HepG2 (cell line): ENCODE data around the gene NKD2. TPM values are rescaled to one million over a fixed set of nuclear protein-coding genes. Genes with fewer than 3 reads are reported as not detected.

ENCODE experiments used
- ATAC-seq: fragments of 200-7000 bp; cut with Tn5 transposase; 3 replicates; pipeline ENCODE4 v1.9.1; 2020; ENCODE audit warnings: mild to moderate bottlenecking, moderate library complexity
- BruUV-seq: library from RNA; stranded (reverse); fragments of 400-500 nt; replicated peaks from 2 replicates; lab custom pipeline; 2021; lab: Mats Ljungman, UMichigan
- CTCF ChIA-PET: fragments of 300-600 bp; formaldehyde crosslinking; extraction: SDS; loops from one replicate; lab custom pipeline; 2021; ENCODE audit warnings: low total read pairs, inconsistent platforms, low intra/inter-chr PET ratio; lab: Yijun Ruan, JAX
- POLR2A ChIA-PET: fragments of 350-600 bp; sonication (Branson Sonifier 250); formaldehyde crosslinking; loops from one replicate; lab custom pipeline; 2020; ENCODE audit warnings: antibody characterized with exemption, inconsistent platforms; lab: Yijun Ruan, JAX
- DNase-seq: peaks from one replicate; pipeline ENCODE4 v3.0.0-alpha.2; 2015; ENCODE audit warnings: low spot score
- FAIRE-seq: peaks from 3 replicates; lab custom pipeline; 2011; peaks lifted over from hg19 to GRCh38; lab: Jason Lieb, UNC
- H2AFZ ChIP-seq: one replicate; pipeline ENCODE4 v1.6.1; 2011; ENCODE audit warnings: low read length, inconsistent platforms
- H3K27ac ChIP-seq: fragments of 300-600 bp; 3 replicates; pipeline ENCODE4 v1.8.0; 2011; ENCODE audit warnings: mixed run types, mild to moderate bottlenecking, mixed read lengths, low read length, inconsistent platforms; ENCODE audit not compliant: insufficient read depth; ENCODE audit errors: extremely low read length
- H3K27me3 ChIP-seq, 2 experiments: fragments of 200-600 bp in 1 of 2; 2 replicates in 1 of 2; 3 replicates in 1 of 2; pipeline versions ENCODE4 v1.6.0 to v1.8.0; 2011; ENCODE audit warnings: low read length in 2 of 2, mild to moderate bottlenecking in 2 of 2, moderate library complexity in 2 of 2, inconsistent platforms in 1 of 2; ENCODE audit not compliant: insufficient read depth in 2 of 2, control insufficient read depth in 1 of 2
- H3K36me3 ChIP-seq, 2 experiments: fragments of 200-600 bp in 1 of 2; replicated peaks in 1 of 2; 2 replicates in 1 of 2; 3 replicates in 1 of 2; pipeline versions ENCODE4 v1.5.1 to v1.8.0; 2011; ENCODE audit warnings: low read length in 2 of 2, inconsistent platforms in 1 of 2; ENCODE audit not compliant: insufficient read depth in 2 of 2, control insufficient read depth in 1 of 2
- H3K4me1 ChIP-seq: 2 replicates; pipeline ENCODE4 v1.5.1; 2012; ENCODE audit warnings: low read length, inconsistent platforms; ENCODE audit not compliant: insufficient read depth
- H3K4me2 ChIP-seq: 2 replicates; pipeline ENCODE4 v1.6.0; 2011; ENCODE audit warnings: low read depth, low read length, inconsistent platforms
- H3K4me3 ChIP-seq, 3 experiments: fragments of 200-600 bp in 1 of 3; sonication (generic), shearing (Covaris generic) in 1 of 3; replicated peaks in 1 of 3; 2 replicates each; pipeline ENCODE4 v1.5.1; 2011 to 2016; ENCODE audit warnings: low read length in 3 of 3, inconsistent platforms in 2 of 3, low read depth in 2 of 3, mild to moderate bottlenecking in 2 of 3, control low read depth in 1 of 3, mixed read lengths in 1 of 3; ENCODE audit not compliant: insufficient read depth in 1 of 3
- H3K79me2 ChIP-seq: one replicate; pipeline ENCODE4 v1.6.1; 2011; ENCODE audit warnings: low read length, inconsistent platforms; ENCODE audit not compliant: insufficient read depth
- H3K9ac ChIP-seq: 2 replicates; pipeline ENCODE4 v1.6.0; 2011; ENCODE audit warnings: mild to moderate bottlenecking, low read depth, low read length, inconsistent platforms; ENCODE audit not compliant: insufficient read depth
- H3K9me3 ChIP-seq: 2 replicates; pipeline ENCODE4 v1.5.1; 2012; ENCODE audit warnings: mild to moderate bottlenecking, low read length
- H4K20me1 ChIP-seq: 2 replicates; pipeline ENCODE4 v1.6.0; 2011; ENCODE audit warnings: inconsistent platforms, mild to moderate bottlenecking, low read length, moderate library complexity; ENCODE audit not compliant: insufficient read depth
- ARNT2 ChIP-seq: sonication (generic); formaldehyde crosslinking; IDR thresholded peaks from 2 replicates; pipeline ENCODE4 v1.8.0; 2022; ENCODE audit warnings: mild to moderate bottlenecking, low read depth, missing genetic modification reagents, moderate library complexity
- CEBPB ChIP-seq: IDR thresholded peaks from 2 replicates; pipeline ENCODE4 v1.6.1; 2011; ENCODE audit warnings: low read depth, low read length, improper control_type of control experiment, borderline replicate concordance
- ISX ChIP-seq: sonication (generic); formaldehyde crosslinking; conservative IDR thresholded peaks from 2 replicates; pipeline ENCODE4 v1.5.0; 2020; ENCODE audit warnings: missing genetic modification reagents
- KLF9 ChIP-seq: IDR thresholded peaks from 2 replicates; pipeline ENCODE4 v1.6.1; 2016; ENCODE audit warnings: low read depth
- RXRB ChIP-seq: IDR thresholded peaks from 2 replicates; pipeline ENCODE4 v1.6.1; 2016; ENCODE audit warnings: borderline replicate concordance, missing genetic modification reagents, missing compliant biosample characterization
- ZBTB7B ChIP-seq: sonication (generic); formaldehyde crosslinking; IDR thresholded peaks from 2 replicates; pipeline ENCODE4 v1.4.0; 2020; ENCODE audit warnings: missing genetic modification reagents
- ZMYM4 ChIP-seq: sonication (generic); formaldehyde crosslinking; IDR thresholded peaks from 2 replicates; pipeline ENCODE4 v1.8.1; 2023; ENCODE audit warnings: mild to moderate bottlenecking, missing genetic modification reagents
- ZNF354B ChIP-seq: sonication (generic); formaldehyde crosslinking; IDR thresholded peaks from 2 replicates; pipeline ENCODE4 v1.8.0; 2022; ENCODE audit warnings: mild to moderate bottlenecking, missing genetic modification reagents
- ZNF883 ChIP-seq: sonication (generic); formaldehyde crosslinking; IDR thresholded peaks from 2 replicates; pipeline ENCODE4 v1.5.1; 2020; ENCODE audit warnings: mild to moderate bottlenecking, missing genetic modification reagents; ENCODE audit errors: not compliant biosample characterization
- WGBS: methylation state at CpG from one replicate; pipeline ENCODE4 v1.1.6; 2017; ENCODE audit warnings: low lambda C conversion rate; 5-methylcytosine and 5-hydroxymethylcytosine counted together
- in situ Hi-C: cut with HindIII; loops from 2 replicates; pipeline ENCODE4 v1.10.0; 2017; ENCODE audit warnings: low pct_unique_long_range_greater_than_20kb; ENCODE audit not compliant: extremely low pct_ligation_motif_present
- intact Hi-C: fragments of 100-400 bp; cut with micrococcal nuclease; formaldehyde crosslinking; loops from one replicate; pipeline ENCODE4 v1.10.0; 2022; ENCODE audit not compliant: unreplicated experiment
- polyA plus RNA-seq, 8 experiments: library from polyadenylated mRNA; depleted of rRNA in 3 of 8; stranded (reverse) in 7 of 8; unstranded in 1 of 8; fragments of >200 nt; fragmentation: Illumina TruSeq in 4 of 8; extraction: Trizol in 4 of 8; gene quantifications; 2 replicates each; pipeline versions ENCODE4 v1.2.1 to v1.2.3, GENCODE V29; 2011 to 2016; ENCODE audit warnings: low read depth in 4 of 8, missing spikeins in 1 of 8, mixed read lengths in 1 of 8; ENCODE audit not compliant: insufficient read depth in 1 of 8
- total RNA-seq, 5 experiments: library from RNA; depleted of rRNA; stranded (reverse); fragments of >200 nt; fragmentation: Illumina TruSeq; extraction: Trizol; gene quantifications; 2 replicates each; pipeline ENCODE4 v1.2.3, GENCODE V29; 2016; ENCODE audit warnings: low read depth in 1 of 5
- TF ChIP-seq, protein P1 (sequence below): sonication (generic); formaldehyde crosslinking; IDR thresholded peaks from 2 replicates; pipeline ENCODE4 v1.4.0; 2020; ENCODE audit warnings: missing genetic modification reagents, borderline replicate concordance
- TF ChIP-seq, protein P2 (sequence below): sonication (generic); formaldehyde crosslinking; IDR thresholded peaks from 2 replicates; pipeline ENCODE4 v1.4.0; 2020; ENCODE audit warnings: mild to moderate bottlenecking, missing genetic modification reagents
- TF ChIP-seq, protein P3 (sequence below): IDR thresholded peaks from 2 replicates; pipeline ENCODE4 v1.6.1; 2016; ENCODE audit warnings: missing compliant biosample characterization, missing genetic modification reagents, borderline replicate concordance
- TF ChIP-seq, protein P4 (sequence below): IDR thresholded peaks from 2 replicates; pipeline ENCODE4 v1.6.1; 2016; ENCODE audit warnings: missing compliant biosample characterization, missing genetic modification reagents, borderline replicate concordance
- TF ChIP-seq, protein P5 (sequence below): IDR thresholded peaks from 2 replicates; pipeline ENCODE4 v1.4.0; 2020; ENCODE audit warnings: mild to moderate bottlenecking, missing genetic modification reagents

The NKD2 gene
- total and polyA plus RNA-seq, 2 of the 13 experiments (the other 11 are each of a cell fraction or from before 2014, with no cell fraction given) = 0.53 to 0.82 TPM

DNA sequence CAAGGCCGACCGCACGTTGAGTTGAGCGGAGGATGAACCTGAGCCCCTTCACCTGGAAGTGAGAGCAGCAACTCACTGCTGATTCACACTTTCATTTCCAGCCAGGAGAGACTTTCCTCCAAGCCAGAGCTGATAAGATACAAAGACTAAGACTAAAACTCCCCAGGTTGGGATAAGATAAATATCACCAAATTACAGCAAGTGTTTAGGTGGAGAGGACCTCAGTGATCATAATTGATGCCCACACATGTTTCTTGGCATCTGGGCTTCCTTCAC is 6.4 kb upstream of the NKD2 start:
- CTCF ChIA-PET = no interaction called here
- Histone ChIP-seq H2AFZ (no peak overlapping the region), H3K9me3 (no peaks in the 10 kb centered on the region), H3K27ac (no peak overlapping the region), H3K36me3 (no peaks in the 10 kb centered on the region), H3K27me3 (peaks cover 6 to 71% of the 10 kb centered on the region in 2 experiments; a peak in 4 of 5 replicates), H3K4me3 (no peak overlapping the region), H3K4me1 (peaks cover 32% of the 10 kb centered on the region; the same call in 1 of the 2 replicates), H3K4me2 (no peak overlapping the region), H4K20me1 (no peaks in the 10 kb centered on the region), H3K79me2 (no peaks in the 10 kb centered on the region), H3K9ac (no peak overlapping the region)
- intact Hi-C loops = loop anchor here (5.0 kb wide), 1 partner anchor 165 kb away; no protein-coding TSS in a partner anchor
- FAIRE-seq (no peak), DNase-seq (no peak), ATAC-seq (no peak)
- 36% methylated on average over 4 of the region's 4 CpGs for WGBS
- BruUV-seq = no TSS peak
- POLR2A ChIA-PET = no interaction called here
- in situ Hi-C loops = no loop called here
- TF ChIP-seq ISX (CRISPR knock-in tag) (no peak), ZMYM4 (CRISPR knock-in tag) (no peak), ZNF354B (CRISPR knock-in tag) (no peak), CEBPB (no peak), KLF9 (CRISPR knock-in tag) (no peak), ZNF883 (CRISPR knock-in tag) (no peak), ARNT2 (no peak), ZBTB7B (CRISPR knock-in tag) (no peak), RXRB (no peak)
- TF ChIP-seq, protein P1, sequence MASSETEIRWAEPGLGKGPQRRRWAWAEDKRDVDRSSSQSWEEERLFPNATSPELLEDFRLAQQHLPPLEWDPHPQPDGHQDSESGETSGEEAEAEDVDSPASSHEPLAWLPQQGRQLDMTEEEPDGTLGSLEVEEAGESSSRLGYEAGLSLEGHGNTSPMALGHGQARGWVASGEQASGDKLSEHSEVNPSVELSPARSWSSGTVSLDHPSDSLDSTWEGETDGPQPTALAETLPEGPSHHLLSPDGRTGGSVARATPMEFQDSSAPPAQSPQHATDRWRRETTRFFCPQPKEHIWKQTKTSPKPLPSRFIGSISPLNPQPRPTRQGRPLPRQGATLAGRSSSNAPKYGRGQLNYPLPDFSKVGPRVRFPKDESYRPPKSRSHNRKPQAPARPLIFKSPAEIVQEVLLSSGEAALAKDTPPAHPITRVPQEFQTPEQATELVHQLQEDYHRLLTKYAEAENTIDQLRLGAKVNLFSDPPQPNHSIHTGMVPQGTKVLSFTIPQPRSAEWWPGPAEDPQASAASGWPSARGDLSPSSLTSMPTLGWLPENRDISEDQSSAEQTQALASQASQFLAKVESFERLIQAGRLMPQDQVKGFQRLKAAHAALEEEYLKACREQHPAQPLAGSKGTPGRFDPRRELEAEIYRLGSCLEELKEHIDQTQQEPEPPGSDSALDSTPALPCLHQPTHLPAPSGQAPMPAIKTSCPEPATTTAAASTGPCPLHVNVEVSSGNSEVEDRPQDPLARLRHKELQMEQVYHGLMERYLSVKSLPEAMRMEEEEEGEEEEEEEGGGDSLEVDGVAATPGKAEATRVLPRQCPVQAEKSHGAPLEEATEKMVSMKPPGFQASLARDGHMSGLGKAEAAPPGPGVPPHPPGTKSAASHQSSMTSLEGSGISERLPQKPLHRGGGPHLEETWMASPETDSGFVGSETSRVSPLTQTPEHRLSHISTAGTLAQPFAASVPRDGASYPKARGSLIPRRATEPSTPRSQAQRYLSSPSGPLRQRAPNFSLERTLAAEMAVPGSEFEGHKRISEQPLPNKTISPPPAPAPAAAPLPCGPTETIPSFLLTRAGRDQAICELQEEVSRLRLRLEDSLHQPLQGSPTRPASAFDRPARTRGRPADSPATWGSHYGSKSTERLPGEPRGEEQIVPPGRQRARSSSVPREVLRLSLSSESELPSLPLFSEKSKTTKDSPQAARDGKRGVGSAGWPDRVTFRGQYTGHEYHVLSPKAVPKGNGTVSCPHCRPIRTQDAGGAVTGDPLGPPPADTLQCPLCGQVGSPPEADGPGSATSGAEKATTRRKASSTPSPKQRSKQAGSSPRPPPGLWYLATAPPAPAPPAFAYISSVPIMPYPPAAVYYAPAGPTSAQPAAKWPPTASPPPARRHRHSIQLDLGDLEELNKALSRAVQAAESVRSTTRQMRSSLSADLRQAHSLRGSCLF = no peak
- TF ChIP-seq, protein P2, sequence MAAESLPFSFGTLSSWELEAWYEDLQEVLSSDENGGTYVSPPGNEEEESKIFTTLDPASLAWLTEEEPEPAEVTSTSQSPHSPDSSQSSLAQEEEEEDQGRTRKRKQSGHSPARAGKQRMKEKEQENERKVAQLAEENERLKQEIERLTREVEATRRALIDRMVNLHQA (CRISPR knock-in tag) = no peak
- TF ChIP-seq, protein P3, sequence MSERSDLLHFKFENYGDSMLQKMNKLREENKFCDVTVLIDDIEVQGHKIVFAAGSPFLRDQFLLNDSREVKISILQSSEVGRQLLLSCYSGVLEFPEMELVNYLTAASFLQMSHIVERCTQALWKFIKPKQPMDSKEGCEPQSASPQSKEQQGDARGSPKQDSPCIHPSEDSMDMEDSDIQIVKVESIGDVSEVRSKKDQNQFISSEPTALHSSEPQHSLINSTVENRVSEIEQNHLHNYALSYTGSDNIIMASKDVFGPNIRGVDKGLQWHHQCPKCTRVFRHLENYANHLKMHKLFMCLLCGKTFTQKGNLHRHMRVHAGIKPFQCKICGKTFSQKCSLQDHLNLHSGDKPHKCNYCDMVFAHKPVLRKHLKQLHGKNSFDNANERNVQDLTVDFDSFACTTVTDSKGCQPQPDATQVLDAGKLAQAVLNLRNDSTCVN = no peak
- TF ChIP-seq, protein P4, sequence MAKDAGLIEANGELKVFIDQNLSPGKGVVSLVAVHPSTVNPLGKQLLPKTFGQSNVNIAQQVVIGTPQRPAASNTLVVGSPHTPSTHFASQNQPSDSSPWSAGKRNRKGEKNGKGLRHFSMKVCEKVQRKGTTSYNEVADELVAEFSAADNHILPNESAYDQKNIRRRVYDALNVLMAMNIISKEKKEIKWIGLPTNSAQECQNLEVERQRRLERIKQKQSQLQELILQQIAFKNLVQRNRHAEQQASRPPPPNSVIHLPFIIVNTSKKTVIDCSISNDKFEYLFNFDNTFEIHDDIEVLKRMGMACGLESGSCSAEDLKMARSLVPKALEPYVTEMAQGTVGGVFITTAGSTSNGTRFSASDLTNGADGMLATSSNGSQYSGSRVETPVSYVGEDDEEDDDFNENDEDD = no peak
- TF ChIP-seq, protein P5, sequence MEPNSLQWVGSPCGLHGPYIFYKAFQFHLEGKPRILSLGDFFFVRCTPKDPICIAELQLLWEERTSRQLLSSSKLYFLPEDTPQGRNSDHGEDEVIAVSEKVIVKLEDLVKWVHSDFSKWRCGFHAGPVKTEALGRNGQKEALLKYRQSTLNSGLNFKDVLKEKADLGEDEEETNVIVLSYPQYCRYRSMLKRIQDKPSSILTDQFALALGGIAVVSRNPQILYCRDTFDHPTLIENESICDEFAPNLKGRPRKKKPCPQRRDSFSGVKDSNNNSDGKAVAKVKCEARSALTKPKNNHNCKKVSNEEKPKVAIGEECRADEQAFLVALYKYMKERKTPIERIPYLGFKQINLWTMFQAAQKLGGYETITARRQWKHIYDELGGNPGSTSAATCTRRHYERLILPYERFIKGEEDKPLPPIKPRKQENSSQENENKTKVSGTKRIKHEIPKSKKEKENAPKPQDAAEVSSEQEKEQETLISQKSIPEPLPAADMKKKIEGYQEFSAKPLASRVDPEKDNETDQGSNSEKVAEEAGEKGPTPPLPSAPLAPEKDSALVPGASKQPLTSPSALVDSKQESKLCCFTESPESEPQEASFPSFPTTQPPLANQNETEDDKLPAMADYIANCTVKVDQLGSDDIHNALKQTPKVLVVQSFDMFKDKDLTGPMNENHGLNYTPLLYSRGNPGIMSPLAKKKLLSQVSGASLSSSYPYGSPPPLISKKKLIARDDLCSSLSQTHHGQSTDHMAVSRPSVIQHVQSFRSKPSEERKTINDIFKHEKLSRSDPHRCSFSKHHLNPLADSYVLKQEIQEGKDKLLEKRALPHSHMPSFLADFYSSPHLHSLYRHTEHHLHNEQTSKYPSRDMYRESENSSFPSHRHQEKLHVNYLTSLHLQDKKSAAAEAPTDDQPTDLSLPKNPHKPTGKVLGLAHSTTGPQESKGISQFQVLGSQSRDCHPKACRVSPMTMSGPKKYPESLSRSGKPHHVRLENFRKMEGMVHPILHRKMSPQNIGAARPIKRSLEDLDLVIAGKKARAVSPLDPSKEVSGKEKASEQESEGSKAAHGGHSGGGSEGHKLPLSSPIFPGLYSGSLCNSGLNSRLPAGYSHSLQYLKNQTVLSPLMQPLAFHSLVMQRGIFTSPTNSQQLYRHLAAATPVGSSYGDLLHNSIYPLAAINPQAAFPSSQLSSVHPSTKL (CRISPR knock-in tag) = no peak
